ENCODE results near the gene GARIN1A. TPM values are rescaled to one million over a fixed set of nuclear protein-coding genes. Genes with fewer than 3 reads are reported as not detected.

Gene GARIN1A
- total and polyA plus RNA-seq, 7 donors, result 0.49 to 3.0 (median 2.2) TPM; not detected in 2

- H3K4me1 ChIP-seq, result no peaks in the 10 kb centered on the region
- H3K36me3 ChIP-seq, result no peaks in the 10 kb centered on the region
- TF ChIP-seq CTCF (IDR thresholded peaks at IDR 0.05) (no peak), POLR2AphosphoS5 (IDR thresholded peaks at IDR 0.05) (no peak), EP300 (IDR thresholded peaks at IDR 0.05) (no peak)
- no peak for DNase-seq
- no peak overlapping the region for H3K4me3 ChIP-seq
- intact Hi-C loops (cut with DNase I), result no loop called here
- H3K9me3 ChIP-seq, result no peaks in the 10 kb centered on the region
- H3K27ac ChIP-seq, result no peak overlapping the region
- H3K27me3 ChIP-seq, result peaks cover 0 to 8% (median 0%) of the 10 kb centered on the region in 3 donors
- WGBS, 2 donors, result 82 to 86% methylated on average over 1 of the region's 1 CpG
Measured at GRCh38 chr7:128691227-128691626, 19.1 kb downstream of the GARIN1A start.

- no peak for TF ChIP-seq POLR2A (IDR thresholded peaks at IDR 0.05)
- no peak for TF ChIP-seq CTCF (IDR thresholded peaks at IDR 0.05)
- TF ChIP-seq POLR2AphosphoS5 (IDR thresholded peaks at IDR 0.05), result no peak
- no peak for TF ChIP-seq EP300 (IDR thresholded peaks at IDR 0.05)
- no peak overlapping the region for H3K4me3 ChIP-seq
- intact Hi-C loops (cut with DNase I), result no loop called here
- DNase-seq, result no peak
- peaks cover 8 to 23% (median 14%) of the 10 kb centered on the region in 3 donors for H3K27me3 ChIP-seq
- H3K9me3 ChIP-seq, result no peaks in the 10 kb centered on the region
- H3K36me3 ChIP-seq, result no peaks in the 10 kb centered on the region
- H3K4me1 ChIP-seq, result peaks cover 0 to 8% (median 7%) of the 10 kb centered on the region in 4 donors
- no peak overlapping the region for H3K27ac ChIP-seq
- WGBS, 2 donors, result 71 to 77% methylated on average over 7 of the region's 7 CpGs
Measured at GRCh38 chr7:128692623-128693270, 20.7 kb downstream of the GARIN1A start.

- no peak for DNase-seq
- 89 to 92% methylated on average over 19 of the region's 19 CpGs for WGBS, 2 donors
- intact Hi-C loops (cut with DNase I), result no loop called here
Measured at GRCh38 chr7:128693373-128694015, 21.4 kb downstream of the GARIN1A start.

GRCh38 chr7:128694738-128695137 lies 22.6 kb downstream of the GARIN1A start:
- 31 to 61% methylated on average over 2 of the region's 2 CpGs for WGBS, 2 donors
- peaks cover 20 to 43% (median 32%) of the 10 kb centered on the region in 3 donors for H3K27me3 ChIP-seq
- DNase-seq, result no peak
- no peaks in the 10 kb centered on the region for H3K36me3 ChIP-seq
- H3K4me3 ChIP-seq, result no peak overlapping the region
- no peak overlapping the region for H3K27ac ChIP-seq
- peaks cover 0 to 11% (median 9%) of the 10 kb centered on the region in 4 donors for H3K4me1 ChIP-seq
- TF ChIP-seq POLR2AphosphoS5 (IDR thresholded peaks at IDR 0.05) (no peak), CTCF (IDR thresholded peaks at IDR 0.05) (no peak), EP300 (IDR thresholded peaks at IDR 0.05) (no peak)
- H3K9me3 ChIP-seq, result no peaks in the 10 kb centered on the region
- intact Hi-C loops (cut with DNase I), result no loop called here

More at GRCh38 chr7:128693373-128694015, 21.4 kb downstream of the GARIN1A start:
- no peaks in the 10 kb centered on the region for H3K9me3 ChIP-seq
- peaks cover 14 to 30% (median 20%) of the 10 kb centered on the region in 3 donors for H3K27me3 ChIP-seq
- H3K36me3 ChIP-seq, result no peaks in the 10 kb centered on the region
- TF ChIP-seq EP300 (IDR thresholded peaks at IDR 0.05) (no peak), CTCF (IDR thresholded peaks at IDR 0.05) (no peak), POLR2AphosphoS5 (IDR thresholded peaks at IDR 0.05) (no peak), POLR2A (IDR thresholded peaks at IDR 0.05) (no peak)
- no peak overlapping the region for H3K4me3 ChIP-seq
- H3K4me1 ChIP-seq, result peaks cover 0 to 11% (median 9%) of the 10 kb centered on the region in 4 donors
- no peak overlapping the region for H3K27ac ChIP-seq
